Sigmoid colon (tissue), 7 donors: ENCODE measurements around the gene FHOD3. TPM values are rescaled to one million over a fixed set of nuclear protein-coding genes. Genes with fewer than 3 reads are reported as not detected.

Experiments used
- DNase-seq: peaks from one replicate; pipeline ENCODE4 v3.0.0-alpha.2; 2019
- H3K27ac ChIP-seq, 4 donors: fragments of 200-600 bp; sonication (generic); one replicate each; pipeline ENCODE4 v1.5.1; 2016 to 2019; ENCODE audit warnings: mild to moderate bottlenecking in 1 of 4
- H3K27me3 ChIP-seq, 3 donors: fragments of 200-600 bp; sonication (generic); one replicate each; pipeline ENCODE4 v1.5.1; 2019; ENCODE audit warnings: mild to moderate bottlenecking in 1 of 3
- H3K36me3 ChIP-seq, 4 donors: fragments of 200-600 bp; sonication (generic); one replicate each; pipeline ENCODE4 v1.5.1; 2016 to 2019
- H3K4me1 ChIP-seq, 4 donors: fragments of 200-600 bp; sonication (generic); one replicate each; pipeline ENCODE4 v1.5.1; 2017 to 2019
- H3K4me3 ChIP-seq, 4 donors: fragments of 200-600 bp; sonication (generic); one replicate each; pipeline ENCODE4 v1.5.1; 2017 to 2019; ENCODE audit warnings: mild to moderate bottlenecking in 2 of 4, moderate library complexity in 1 of 4
- H3K9me3 ChIP-seq, 4 donors: fragments of 200-600 bp in 3 of 4; sonication (generic) in 3 of 4; one replicate each; pipeline versions ENCODE4 v1.5.1 to v1.6.1; 2013 to 2019
- EP300 ChIP-seq, 4 donors: sonication (generic); formaldehyde crosslinking; IDR thresholded peaks; one replicate each; pipeline ENCODE4 v1.6.1; 2017; ENCODE audit warnings: antibody characterized with exemption in 4 of 4
- POLR2A ChIP-seq, 2 donors: fragments of 450-650 bp; IDR thresholded peaks; one replicate each; pipeline ENCODE4 v1.6.1; 2016; ENCODE audit warnings: antibody characterized with exemption in 2 of 2, mild to moderate bottlenecking in 2 of 2, moderate library complexity in 2 of 2
- POLR2AphosphoS5 ChIP-seq, 4 donors: sonication (generic); formaldehyde crosslinking; IDR thresholded peaks; one replicate each; pipeline ENCODE4 v1.6.1; 2017; ENCODE audit warnings: antibody characterized with exemption in 4 of 4
- WGBS, 2 donors: extraction: QIAGEN DNeasy Blood & Tissue Kit; methylation state at CpG; one replicate each; pipeline ENCODE4 v1.1.7; 2013; 5-methylcytosine and 5-hydroxymethylcytosine counted together
- intact Hi-C: fragments of 100-400 bp; cut with DNase I; formaldehyde crosslinking; loops from one replicate; pipeline ENCODE4 v1.15.1; 2023
- polyA plus RNA-seq, 3 donors: library from polyadenylated mRNA; stranded (reverse); fragments of 200-250 nt; gene quantifications; one replicate each; pipeline ENCODE4 v1.2.3, GENCODE V29; 2013
- total RNA-seq, 4 donors: library from RNA; depleted of rRNA; stranded (reverse); fragments of >200 nt; gene quantifications; one replicate each; pipeline ENCODE4 v1.1.0, GENCODE V29; 2016
- TF ChIP-seq, protein P1 (sequence below), 4 experiments: fragments of 450-650 bp in 3 of 4; fragments of 200-600 bp in 1 of 4; IDR thresholded peaks; one replicate each; pipeline ENCODE4 v1.5.1; 2016 to 2019; ENCODE audit warnings: antibody characterized with exemption in 4 of 4, mild to moderate bottlenecking in 3 of 4, moderate library complexity in 2 of 4
- donor health status: healthy with polysubstance abuse.
- donor health status: Bipolar disorder and iron deficiency.
- donor health status: healthy.

Gene FHOD3
- total and polyA plus RNA-seq, 7 donors, result 1.2 to 24.9 (median 9.5) TPM

DNA sequence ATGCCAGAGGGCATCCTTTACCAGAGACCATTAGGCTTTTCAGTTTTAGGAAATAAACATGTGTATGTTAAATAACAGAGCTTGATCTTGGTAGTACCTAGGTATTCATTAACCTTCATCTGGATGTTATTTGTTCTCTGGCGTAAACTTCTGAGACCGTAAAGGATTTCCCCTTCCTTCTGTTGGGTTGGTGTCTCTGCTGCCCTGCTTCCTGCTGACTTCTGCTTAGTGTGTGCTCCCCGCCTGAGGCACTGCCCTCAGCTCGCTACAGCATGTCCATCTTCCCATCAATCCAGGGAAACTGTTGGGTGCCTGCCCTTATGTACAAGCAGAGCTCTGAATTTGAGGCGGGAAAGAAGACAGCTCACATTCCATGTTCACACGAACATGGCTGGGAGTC is 353.4 kb downstream of the FHOD3 start:
- 47 to 54% methylated on average over 6 of the region's 6 CpGs for WGBS, 2 donors
- Histone ChIP-seq H3K27me3 (no peaks in the 10 kb centered on the region), H3K9me3 (no peaks in the 10 kb centered on the region), H3K4me3 (no peak overlapping the region), H3K4me1 (no peaks in the 10 kb centered on the region), H3K36me3 (no peaks in the 10 kb centered on the region), H3K27ac (no peak overlapping the region)
- TF ChIP-seq, protein P1, sequence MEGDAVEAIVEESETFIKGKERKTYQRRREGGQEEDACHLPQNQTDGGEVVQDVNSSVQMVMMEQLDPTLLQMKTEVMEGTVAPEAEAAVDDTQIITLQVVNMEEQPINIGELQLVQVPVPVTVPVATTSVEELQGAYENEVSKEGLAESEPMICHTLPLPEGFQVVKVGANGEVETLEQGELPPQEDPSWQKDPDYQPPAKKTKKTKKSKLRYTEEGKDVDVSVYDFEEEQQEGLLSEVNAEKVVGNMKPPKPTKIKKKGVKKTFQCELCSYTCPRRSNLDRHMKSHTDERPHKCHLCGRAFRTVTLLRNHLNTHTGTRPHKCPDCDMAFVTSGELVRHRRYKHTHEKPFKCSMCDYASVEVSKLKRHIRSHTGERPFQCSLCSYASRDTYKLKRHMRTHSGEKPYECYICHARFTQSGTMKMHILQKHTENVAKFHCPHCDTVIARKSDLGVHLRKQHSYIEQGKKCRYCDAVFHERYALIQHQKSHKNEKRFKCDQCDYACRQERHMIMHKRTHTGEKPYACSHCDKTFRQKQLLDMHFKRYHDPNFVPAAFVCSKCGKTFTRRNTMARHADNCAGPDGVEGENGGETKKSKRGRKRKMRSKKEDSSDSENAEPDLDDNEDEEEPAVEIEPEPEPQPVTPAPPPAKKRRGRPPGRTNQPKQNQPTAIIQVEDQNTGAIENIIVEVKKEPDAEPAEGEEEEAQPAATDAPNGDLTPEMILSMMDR (IDR thresholded peaks at IDR 0.05), result no peak
- no peak for DNase-seq
- intact Hi-C loops, result no loop called here

DNA sequence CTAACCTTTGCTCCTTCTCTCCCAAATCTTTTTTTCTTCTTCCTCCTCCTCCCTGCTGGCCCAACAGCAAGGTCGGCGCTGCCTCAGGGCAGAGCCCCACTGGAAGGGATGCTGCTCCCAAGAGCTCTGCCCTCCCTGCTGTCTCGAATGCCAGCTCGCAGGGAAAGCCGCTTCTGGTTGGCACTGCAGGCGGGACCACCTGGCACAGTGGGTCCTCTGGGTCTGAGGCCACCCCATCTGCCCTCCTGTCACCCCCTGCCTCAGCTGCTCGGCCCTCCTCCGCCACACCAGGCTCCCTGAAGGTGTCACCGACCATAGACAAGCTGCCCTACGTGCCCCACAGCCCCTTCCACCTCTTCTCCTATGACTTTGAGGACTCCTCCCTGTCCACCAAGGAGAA is 355.0 kb downstream of the FHOD3 start:
- Histone ChIP-seq H3K4me3 (no peak overlapping the region), H3K9me3 (no peaks in the 10 kb centered on the region), H3K27me3 (no peaks in the 10 kb centered on the region), H3K27ac (no peak overlapping the region), H3K36me3 (no peaks in the 10 kb centered on the region), H3K4me1 (no peaks in the 10 kb centered on the region)
- whole genome bisulfite sequencing, 2 donors, result 88 to 94% methylated on average over 10 of the region's 10 CpGs
- intact Hi-C loops, result no loop called here
- TF ChIP-seq POLR2AphosphoS5 (IDR thresholded peaks at IDR 0.05) (no peak), POLR2A (IDR thresholded peaks at IDR 0.05) (no peak), EP300 (IDR thresholded peaks at IDR 0.05) (no peak)
- TF ChIP-seq, protein P1 (IDR thresholded peaks at IDR 0.05), result no peak
- no peak for DNase-seq

DNA sequence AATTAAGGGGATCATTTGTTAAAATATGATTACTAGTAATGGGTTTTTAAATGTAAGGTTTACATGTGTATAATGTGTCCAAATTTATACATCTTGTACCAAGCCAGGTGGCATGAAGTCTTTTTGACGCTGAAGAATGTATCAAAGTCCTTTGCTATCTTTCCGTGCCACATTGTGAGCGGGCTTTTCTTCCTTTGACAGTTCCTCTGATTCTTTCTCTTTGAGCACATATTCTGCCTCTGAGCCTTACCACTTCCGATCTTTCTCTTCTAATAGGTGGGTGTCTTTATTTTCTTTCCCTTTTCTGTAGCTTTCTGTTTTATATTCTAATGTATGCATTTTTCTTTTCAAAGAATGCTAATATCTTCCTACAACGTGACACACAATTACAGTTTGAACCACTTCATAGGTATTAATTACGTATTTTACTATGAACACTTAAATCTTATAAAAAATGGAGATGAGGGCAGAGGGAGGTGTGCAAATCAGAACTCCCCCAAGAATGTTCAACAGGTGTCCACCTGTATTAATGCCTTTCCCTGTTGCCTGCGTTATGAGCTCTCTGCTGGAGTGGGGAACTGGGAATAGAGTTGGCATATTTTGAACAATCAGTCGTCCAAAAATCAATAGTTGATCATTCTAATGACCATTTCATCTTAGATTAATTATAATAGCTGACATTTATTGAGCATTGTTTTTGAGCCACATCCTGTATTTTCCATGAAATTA is 355.8 kb downstream of the FHOD3 start:
- 85% methylated on average over 8 of the region's 8 CpGs for WGBS, 2 donors

DNA sequence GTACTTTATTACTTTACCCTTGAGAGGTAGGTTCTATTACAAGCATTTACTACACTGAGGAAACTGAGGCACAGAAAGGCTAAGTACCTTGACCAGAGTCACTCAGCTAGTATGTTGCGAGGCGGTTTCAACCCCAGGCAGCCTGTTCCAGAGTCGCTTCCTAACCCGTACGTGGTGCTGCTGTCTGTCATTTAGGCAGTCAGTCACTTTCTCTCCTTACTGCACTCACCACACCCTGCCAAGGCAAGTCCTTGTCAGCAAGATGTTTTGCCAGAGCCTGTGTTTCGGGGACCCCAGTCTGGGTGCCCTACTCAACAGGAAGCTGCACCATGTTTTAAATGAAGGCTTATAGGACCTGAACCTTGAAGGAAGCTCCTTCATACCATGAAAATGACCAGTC is 356.4 kb downstream of the FHOD3 start:
- H3K27me3 ChIP-seq, result no peaks in the 10 kb centered on the region
- intact Hi-C loops, result no loop called here

More for the DNA sequence above, 355.8 kb downstream of the FHOD3 start:
- no peak for TF ChIP-seq POLR2AphosphoS5 (IDR thresholded peaks at IDR 0.05)
- no peak for TF ChIP-seq POLR2A (IDR thresholded peaks at IDR 0.05)
- TF ChIP-seq, protein P1 (IDR thresholded peaks at IDR 0.05), result no peak
- TF ChIP-seq EP300 (IDR thresholded peaks at IDR 0.05), result no peak
- Histone ChIP-seq H3K4me1 (no peaks in the 10 kb centered on the region), H3K4me3 (no peak overlapping the region), H3K27me3 (no peaks in the 10 kb centered on the region), H3K27ac (no peak overlapping the region), H3K36me3 (no peaks in the 10 kb centered on the region), H3K9me3 (no peaks in the 10 kb centered on the region)
- DNase-seq, result no peak
- intact Hi-C loops, result no loop called here

More for the DNA sequence above, 356.4 kb downstream of the FHOD3 start:
- 95 to 96% methylated on average over 6 of the region's 6 CpGs for WGBS, 2 donors
- H3K4me3 ChIP-seq, result no peak overlapping the region
- TF ChIP-seq POLR2AphosphoS5 (IDR thresholded peaks at IDR 0.05), result no peak
- TF ChIP-seq EP300 (IDR thresholded peaks at IDR 0.05), result no peak
- TF ChIP-seq, protein P1 (IDR thresholded peaks at IDR 0.05), result no peak
- no peak for TF ChIP-seq POLR2A (IDR thresholded peaks at IDR 0.05)
- H3K36me3 ChIP-seq, result no peaks in the 10 kb centered on the region
- H3K9me3 ChIP-seq, result no peaks in the 10 kb centered on the region
- H3K4me1 ChIP-seq, result no peaks in the 10 kb centered on the region
- no peak overlapping the region for H3K27ac ChIP-seq
- DNase-seq, result no peak
